SK-N-SH treated with all-trans-retinoic acid at 6 μM for 48 hours (cell line): ENCODE data around the gene MTF2.

Experiments
- ATAC-seq: fragments of 200-7000 bp; cut with Tn5 transposase; 3 replicates; pipeline ENCODE4 v1.9.1; 2020; ENCODE audit warnings: mild to moderate bottlenecking, moderate library complexity
- ARNTL ChIP-seq: fragments of 450-650 bp; formaldehyde crosslinking; IDR thresholded peaks from 2 replicates; pipeline ENCODE4 v1.5.0; 2020; ENCODE audit warnings: low read depth, mild to moderate bottlenecking, moderate library complexity, borderline replicate concordance
- BACH2 ChIP-seq: fragments of 250-450 bp; sonication (Bioruptor Pico); IDR thresholded peaks from 2 replicates; pipeline ENCODE4 v1.9.0; 2021; ENCODE audit warnings: mild to moderate bottlenecking, borderline replicate concordance
- CREB5 ChIP-seq: fragments of 250-450 bp; sonication (Bioruptor Pico); IDR thresholded peaks from 2 replicates; pipeline ENCODE4 v1.5.1; 2020; ENCODE audit warnings: low read depth, mild to moderate bottlenecking, moderate library complexity
- CSDC2 ChIP-seq: fragments of 250-450 bp; sonication (Bioruptor Pico); IDR thresholded peaks from 2 replicates; pipeline ENCODE4 v1.5.0; 2020; ENCODE audit warnings: mild to moderate bottlenecking, moderate library complexity
- ESRRG ChIP-seq: fragments of 250-450 bp; sonication (Bioruptor Pico); IDR thresholded peaks from 2 replicates; pipeline ENCODE4 v1.6.1; 2021; ENCODE audit warnings: mild to moderate bottlenecking
- GLIS3 ChIP-seq: fragments of 250-450 bp; sonication (Bioruptor Pico); IDR thresholded peaks from 2 replicates; pipeline ENCODE4 v1.5.0; 2020; ENCODE audit warnings: mild to moderate bottlenecking, moderate library complexity
- ISL1 ChIP-seq: fragments of 250-450 bp; sonication (Bioruptor Pico); IDR thresholded peaks from 2 replicates; pipeline ENCODE4 v2.1.2; 2022; ENCODE audit warnings: mild to moderate bottlenecking, moderate library complexity
- OSR1 ChIP-seq: fragments of 250-450 bp; sonication (Bioruptor Pico); IDR thresholded peaks from 2 replicates; pipeline ENCODE4 v1.8.0; 2022; ENCODE audit warnings: moderate library complexity, mild to moderate bottlenecking, inconsistent platforms
- PATZ1 ChIP-seq: fragments of 250-450 bp; sonication (Bioruptor Pico); IDR thresholded peaks from 2 replicates; pipeline ENCODE4 v1.8.0; 2020; ENCODE audit warnings: mild to moderate bottlenecking, moderate library complexity, borderline replicate concordance
- POU6F1 ChIP-seq: fragments of 250-450 bp; sonication (Bioruptor Pico); IDR thresholded peaks from 2 replicates; pipeline ENCODE4 v1.8.0; 2021; ENCODE audit warnings: low read depth, mild to moderate bottlenecking, moderate library complexity, borderline replicate concordance
- PPARA ChIP-seq: fragments of 250-450 bp; sonication (Bioruptor Pico); IDR thresholded peaks from 2 replicates; pipeline ENCODE4 v1.5.0; 2020; ENCODE audit warnings: mild to moderate bottlenecking, borderline replicate concordance
- RARB ChIP-seq: fragments of 250-450 bp; sonication (Bioruptor Pico); IDR thresholded peaks from 2 replicates; pipeline ENCODE4 v1.8.0; 2021; ENCODE audit warnings: mild to moderate bottlenecking, moderate library complexity
- SNAI2 ChIP-seq: fragments of 250-450 bp; sonication (Bioruptor Pico); IDR thresholded peaks from 2 replicates; pipeline ENCODE4 v1.5.0; 2020; ENCODE audit warnings: mild to moderate bottlenecking, moderate library complexity
- TCF4 ChIP-seq: fragments of 250-450 bp; sonication (Bioruptor Pico); IDR thresholded peaks from 2 replicates; pipeline ENCODE4 v1.8.0; 2021; ENCODE audit warnings: mild to moderate bottlenecking, moderate library complexity, borderline replicate concordance
- TOX ChIP-seq: fragments of 250-450 bp; sonication (Bioruptor Pico); IDR thresholded peaks from 2 replicates; pipeline ENCODE4 v1.8.0; 2021; ENCODE audit warnings: mild to moderate bottlenecking, moderate library complexity, borderline replicate concordance
- ZC3H10 ChIP-seq: fragments of 250-450 bp; sonication (Bioruptor Pico); IDR thresholded peaks from 2 replicates; pipeline ENCODE4 v1.5.1; 2021; ENCODE audit warnings: mild to moderate bottlenecking, moderate library complexity
- ZFP3 ChIP-seq: fragments of 250-450 bp; sonication (Bioruptor Pico); IDR thresholded peaks from 2 replicates; pipeline ENCODE4 v1.5.0; 2020; ENCODE audit warnings: mild to moderate bottlenecking, moderate library complexity
- ZFP30 ChIP-seq: fragments of 450-650 bp; formaldehyde crosslinking; IDR thresholded peaks from 2 replicates; pipeline ENCODE4 v1.5.0; 2022; ENCODE audit warnings: mild to moderate bottlenecking, moderate library complexity
- ZNF565 ChIP-seq: fragments of 450-650 bp; formaldehyde crosslinking; conservative IDR thresholded peaks from 2 replicates; pipeline ENCODE4 v1.5.0; 2020; ENCODE audit warnings: low read depth, mild to moderate bottlenecking, moderate library complexity
- ZNF70 ChIP-seq: fragments of 450-650 bp; formaldehyde crosslinking; IDR thresholded peaks from 2 replicates; pipeline ENCODE4 v1.5.0; 2020; ENCODE audit warnings: mild to moderate bottlenecking, moderate library complexity
- ZNF8 ChIP-seq: fragments of 450-650 bp; formaldehyde crosslinking; IDR thresholded peaks from 2 replicates; pipeline ENCODE4 v1.5.0; 2020; ENCODE audit warnings: mild to moderate bottlenecking, moderate library complexity

MTF2 gene

GRCh38 chr1:93123201-93123783 lies 44.2 kb downstream of the MTF2 start:
- TF ChIP-seq PATZ1: no peak
- no peak for TF ChIP-seq POU6F1
- no peak for TF ChIP-seq TCF4 (CRISPR knock-in tag)
- TF ChIP-seq PPARA: no peak
- TF ChIP-seq GLIS3: no peak
- TF ChIP-seq ZFP3 (CRISPR knock-in tag): no peak
- no peak for TF ChIP-seq ZC3H10 (CRISPR knock-in tag)
- no peak for TF ChIP-seq ISL1 (CRISPR knock-in tag)
- ATAC-seq: no peak

GRCh38 chr1:93124556-93125355 lies 45.7 kb downstream of the MTF2 start:
- TF ChIP-seq ZNF70 (CRISPR knock-in tag): no peak
- no peak for TF ChIP-seq ZNF8 (CRISPR knock-in tag)
- no peak for TF ChIP-seq ESRRG (CRISPR knock-in tag)
- no peak for TF ChIP-seq SNAI2 (CRISPR knock-in tag)
- no peak for TF ChIP-seq TCF4 (CRISPR knock-in tag)
- TF ChIP-seq CREB5 (CRISPR knock-in tag): no peak
- TF ChIP-seq TOX (CRISPR knock-in tag): no peak
- no peak for TF ChIP-seq ZNF565 (CRISPR knock-in tag)
- no peak for TF ChIP-seq ARNTL (CRISPR knock-in tag)
- TF ChIP-seq ZFP3 (CRISPR knock-in tag): no peak
- TF ChIP-seq CSDC2: no peak
- TF ChIP-seq, all 23 proteins: peak for 0
- no peak for ATAC-seq

GRCh38 chr1:93129507-93130099 lies 50.5 kb downstream of the MTF2 start:
- TF ChIP-seq BACH2 (CRISPR knock-in tag) (no peak), CREB5 (CRISPR knock-in tag) (no peak), ZFP30 (CRISPR knock-in tag) (no peak), RARB (CRISPR knock-in tag) (no peak), ARNTL (CRISPR knock-in tag) (no peak), GLIS3 (no peak), PPARA (no peak), PATZ1 (no peak), ZNF70 (CRISPR knock-in tag) (no peak), OSR1 (CRISPR knock-in tag) (no peak)
- TF ChIP-seq, all 23 proteins: peak for 0
- ATAC-seq: no peak
